CD14-positive monocyte (primary cell): ENCODE measurements around the gene FAM20C. TPM values are rescaled to one million over a fixed set of nuclear protein-coding genes. Genes with fewer than 3 reads are reported as not detected.

Experiments
- DNase-seq, 3 donors: peaks; one replicate each; pipeline ENCODE4 v3.0.0-alpha.2; 2011 to 2022
- H2AFZ ChIP-seq: 2 replicates; pipeline ENCODE4 v1.6.0; 2012; ENCODE audit warnings: mild to moderate bottlenecking, low read depth, low read length, inconsistent platforms; ENCODE audit not compliant: insufficient read depth, poor library complexity, severe bottlenecking
- H3K27ac ChIP-seq, 2 donors: 1 replicate in 1 of 2; 2 replicates in 1 of 2; pipeline ENCODE4 v1.5.1; 2012 to 2013; ENCODE audit warnings: low read length in 2 of 2, control low read depth in 1 of 2, inconsistent platforms in 1 of 2, low read depth in 1 of 2, mild to moderate bottlenecking in 1 of 2
- H3K27me3 ChIP-seq, 2 donors: one replicate each; pipeline versions ENCODE4 v1.6.0 to v1.6.1; 2011 to 2013; ENCODE audit warnings: low read length in 2 of 2; ENCODE audit not compliant: control insufficient read depth in 2 of 2, insufficient read depth in 2 of 2
- H3K36me3 ChIP-seq, 2 donors: replicated peaks in 1 of 2; 1 replicate in 1 of 2; 2 replicates in 1 of 2; pipeline versions ENCODE4 v1.5.1 to v1.6.1; 2012 to 2013; ENCODE audit warnings: low read length in 2 of 2, control low read depth in 1 of 2, inconsistent platforms in 1 of 2, mild to moderate bottlenecking in 1 of 2; ENCODE audit not compliant: insufficient read depth in 2 of 2, control insufficient read depth in 1 of 2
- H3K4me1 ChIP-seq, 2 donors: 1 replicate in 1 of 2; 2 replicates in 1 of 2; pipeline versions ENCODE4 v1.5.1 to v1.6.1; 2012 to 2013; ENCODE audit warnings: low read length in 2 of 2, control low read depth in 1 of 2, inconsistent platforms in 1 of 2, mild to moderate bottlenecking in 1 of 2, moderate library complexity in 1 of 2; ENCODE audit not compliant: insufficient read depth in 2 of 2, control insufficient read depth in 1 of 2
- H3K4me2 ChIP-seq: replicated peaks from 2 replicates; pipeline ENCODE3; 2012; ENCODE audit warnings: low read length, moderate library complexity, mild to moderate bottlenecking; ENCODE audit not compliant: poor library complexity, severe bottlenecking; ENCODE audit errors: extremely low read depth
- H3K4me3 ChIP-seq, 3 experiments: fragments of 200-600 bp in 1 of 3; sonication (generic) in 1 of 3; replicated peaks in 1 of 3; 1 replicate in 2 of 3; 2 replicates in 1 of 3; pipeline ENCODE4 v1.5.1; 2011 to 2013; ENCODE audit warnings: low read length in 3 of 3, mild to moderate bottlenecking in 3 of 3, control low read depth in 2 of 3, low read depth in 2 of 3, inconsistent platforms in 1 of 3, moderate library complexity in 1 of 3
- H3K79me2 ChIP-seq: 2 replicates; pipeline ENCODE4 v1.6.0; 2012; ENCODE audit warnings: mild to moderate bottlenecking, control low read depth, inconsistent platforms, low read length, moderate library complexity; ENCODE audit not compliant: insufficient read depth
- H3K9ac ChIP-seq: 2 replicates; pipeline ENCODE4 v1.6.0; 2017; ENCODE audit warnings: low read length, mild to moderate bottlenecking; ENCODE audit not compliant: insufficient read depth, poor library complexity, severe bottlenecking
- H3K9me3 ChIP-seq, 2 donors: replicated peaks in 1 of 2; 1 replicate in 1 of 2; 2 replicates in 1 of 2; pipeline versions ENCODE4 v1.5.1 to v1.6.1; 2012 to 2013; ENCODE audit warnings: low read length in 2 of 2, control low read depth in 1 of 2; ENCODE audit not compliant: control insufficient read depth in 1 of 2, insufficient read depth in 1 of 2
- H4K20me1 ChIP-seq: 2 replicates; pipeline ENCODE4 v1.6.0; 2012; ENCODE audit warnings: mild to moderate bottlenecking, low read length, control low read depth, moderate library complexity; ENCODE audit not compliant: insufficient read depth
- H3K27ac Mint-ChIP-seq, 7 donors: one replicate each; pipeline ENCODE4 v1.8.0; 2020; ENCODE audit warnings: mild to moderate bottlenecking in 7 of 7, mixed read lengths in 7 of 7, moderate library complexity in 6 of 7, inconsistent platforms in 2 of 7
- H3K27me3 Mint-ChIP-seq, 3 donors: one replicate each; pipeline ENCODE4 v1.8.0; 2021 to 2022; ENCODE audit warnings: low read depth in 3 of 3, mild to moderate bottlenecking in 3 of 3, mixed read lengths in 3 of 3, moderate library complexity in 3 of 3, inconsistent platforms in 1 of 3
- H3K36me3 Mint-ChIP-seq, 2 donors: one replicate each; pipeline ENCODE4 v1.8.0; 2020; ENCODE audit warnings: mixed read lengths in 2 of 2, inconsistent platforms in 1 of 2, mild to moderate bottlenecking in 1 of 2
- H3K4me1 Mint-ChIP-seq: one replicate; pipeline ENCODE4 v1.8.0; 2020; ENCODE audit warnings: mild to moderate bottlenecking, mixed read lengths
- H3K4me3 Mint-ChIP-seq, 2 donors: one replicate each; pipeline ENCODE4 v1.8.0; 2020; ENCODE audit warnings: mild to moderate bottlenecking in 2 of 2, mixed read lengths in 2 of 2, moderate library complexity in 1 of 2
- H3K9me3 Mint-ChIP-seq, 7 donors: one replicate each; pipeline ENCODE4 v1.8.0; 2020 to 2022; ENCODE audit warnings: mixed read lengths in 7 of 7, mild to moderate bottlenecking in 6 of 7, moderate library complexity in 6 of 7, inconsistent platforms in 2 of 7
- CTCF ChIP-seq: fragments of 200-600 bp; IDR thresholded peaks from one replicate; pipeline ENCODE4 v1.8.0; 2022; ENCODE audit warnings: antibody characterized with exemption, mild to moderate bottlenecking
- whole genome bisulfite sequencing: methylation state at CpG from one replicate; pipeline ENCODE4 v1.1.5; 2013; ENCODE audit warnings: missing lambda C conversion rate; ENCODE audit not compliant: insufficient coverage; 5-methylcytosine and 5-hydroxymethylcytosine counted together
- intact Hi-C, 2 donors: fragments of 100-400 bp; cut with micrococcal nuclease; formaldehyde crosslinking; loops; one replicate each; pipeline versions ENCODE4 v1.15.0 to v1.15.1; 2023
- polyA plus RNA-seq, 3 donors: library from polyadenylated mRNA; depleted of rRNA in 1 of 3; unstranded in 2 of 3; stranded (reverse) in 1 of 3; fragments of 300-500 nt in 2 of 3; fragments of >200 nt in 1 of 3; fragmentation: Illumina TruSeq in 2 of 3; gene quantifications; 1 replicate in 2 of 3; 2 replicates in 1 of 3; pipeline ENCODE4 v1.2.3, GENCODE V29; 2012 to 2021

FAM20C gene
- polyA plus RNA-seq, 3 donors: 1.2 to 32.2 (median 1.5) TPM

GRCh38 chr7:169276-170172 lies 22.8 kb upstream of the FAM20C start:
- no peak overlapping the region for H3K4me3 ChIP-seq
- peaks cover 33% of the 10 kb centered on the region for H3K4me1 Mint-ChIP-seq
- intact Hi-C loops: no loop called here
- no peak for DNase-seq
- no peak for TF ChIP-seq CTCF
- no peak overlapping the region for H3K4me2 ChIP-seq
- H3K9me3 Mint-ChIP-seq: peaks cover 0 to 4% (median 0%) of the 10 kb centered on the region in 7 donors
- no peaks in the 10 kb centered on the region for H3K27me3 ChIP-seq
- H3K4me1 ChIP-seq: peaks cover 33 to 36% of the 10 kb centered on the region in 2 donors
- no peak overlapping the region for H3K27ac Mint-ChIP-seq
- H3K27me3 Mint-ChIP-seq: peaks cover 0 to 4% (median 2%) of the 10 kb centered on the region in 3 donors
- H4K20me1 ChIP-seq: no peaks in the 10 kb centered on the region
- no peak overlapping the region for H3K9ac ChIP-seq
- H3K36me3 ChIP-seq: no peaks in the 10 kb centered on the region
- H3K79me2 ChIP-seq: no peaks in the 10 kb centered on the region
- no peak overlapping the region for H3K4me3 Mint-ChIP-seq
- H3K36me3 Mint-ChIP-seq: no peaks in the 10 kb centered on the region
- H3K27ac ChIP-seq: no peak overlapping the region
- H3K9me3 ChIP-seq: no peaks in the 10 kb centered on the region
- no peak overlapping the region for H2AFZ ChIP-seq
- WGBS: 96% methylated on average over 27 of the region's 33 CpGs

- H3K36me3 Mint-ChIP-seq: no peaks in the 10 kb centered on the region
- H3K27ac Mint-ChIP-seq: no peak overlapping the region
- WGBS: 96% methylated on average over 29 of the region's 31 CpGs
- Histone ChIP-seq H3K79me2 (no peaks in the 10 kb centered on the region), H3K36me3 (no peaks in the 10 kb centered on the region), H2AFZ (no peak overlapping the region), H3K27ac (no peak overlapping the region), H4K20me1 (no peaks in the 10 kb centered on the region), H3K4me2 (no peak overlapping the region), H3K9ac (no peak overlapping the region), H3K27me3 (no peaks in the 10 kb centered on the region), H3K4me3 (no peak overlapping the region), H3K4me1 (peaks cover 21 to 24% of the 10 kb centered on the region in 2 donors), H3K9me3 (no peaks in the 10 kb centered on the region)
- H3K4me1 Mint-ChIP-seq: peaks cover 20% of the 10 kb centered on the region
- no peak for DNase-seq
- peaks cover 0 to 4% (median 0%) of the 10 kb centered on the region in 3 donors for H3K27me3 Mint-ChIP-seq
- TF ChIP-seq CTCF: no peak
- H3K4me3 Mint-ChIP-seq: no peak overlapping the region
- H3K9me3 Mint-ChIP-seq: peaks cover 0 to 4% (median under 1%) of the 10 kb centered on the region in 7 donors
- intact Hi-C loops: no loop called here
Observed at GRCh38 chr7:170551-171363, 21.6 kb upstream of the FAM20C start.
